IPS-18c (cell line): ENCODE data around the gene ARMC8.

Experiments
- H3K4me3 ChIP-seq: 2 replicates; pipeline ENCODE4 v1.7.0; 2013; ENCODE audit warnings: low read depth, mild to moderate bottlenecking, low read length, moderate library complexity; ENCODE audit not compliant: insufficient read depth
- H3K9me3 ChIP-seq: one replicate; pipeline ENCODE4 v1.6.1; 2013; ENCODE audit warnings: mild to moderate bottlenecking, low read length, moderate library complexity; ENCODE audit not compliant: control insufficient read depth, insufficient read depth

Gene ARMC8

GRCh38 chr3:138271189-138271794, 84.2 kb downstream of the ARMC8 start:
- H3K9me3 ChIP-seq: no peaks in the 10 kb centered on the region
- H3K4me3 ChIP-seq: no peak overlapping the region

- H3K4me3 ChIP-seq: no peak overlapping the region
- H3K9me3 ChIP-seq: peaks cover 2% of the 10 kb centered on the region
Observed at GRCh38 chr3:138281561-138281960, 94.5 kb downstream of the ARMC8 start.

- peaks cover 2% of the 10 kb centered on the region for H3K9me3 ChIP-seq
- H3K4me3 ChIP-seq: no peak overlapping the region
Observed at GRCh38 chr3:138282836-138283235, 95.7 kb downstream of the ARMC8 start.

GRCh38 chr3:138284079-138284478, 97.0 kb downstream of the ARMC8 start:
- peaks cover 2% of the 10 kb centered on the region for H3K9me3 ChIP-seq
- H3K4me3 ChIP-seq: no peak overlapping the region

- no peak overlapping the region for H3K4me3 ChIP-seq
Observed at GRCh38 chr3:138284957-138285477, 97.9 kb downstream of the ARMC8 start.

GRCh38 chr3:138289260-138289659, 102.2 kb downstream of the ARMC8 start:
- no peak overlapping the region for H3K4me3 ChIP-seq

More at GRCh38 chr3:138284957-138285477, 97.9 kb downstream of the ARMC8 start:
- H3K9me3 ChIP-seq: no peaks in the 10 kb centered on the region

GRCh38 chr3:138289701-138290100, 102.6 kb downstream of the ARMC8 start:
- no peaks in the 10 kb centered on the region for H3K9me3 ChIP-seq
- no peak overlapping the region for H3K4me3 ChIP-seq

More at GRCh38 chr3:138289260-138289659, 102.2 kb downstream of the ARMC8 start:
- H3K9me3 ChIP-seq: no peaks in the 10 kb centered on the region

- H3K9me3 ChIP-seq: no peaks in the 10 kb centered on the region
- H3K4me3 ChIP-seq: no peak overlapping the region
Observed at GRCh38 chr3:138296639-138297038, 109.5 kb downstream of the ARMC8 start.

GRCh38 chr3:138297059-138297607, 110.0 kb downstream of the ARMC8 start:
- no peak overlapping the region for H3K4me3 ChIP-seq

GRCh38 chr3:138297876-138298275, 110.8 kb downstream of the ARMC8 start:
- H3K9me3 ChIP-seq: no peaks in the 10 kb centered on the region
- H3K4me3 ChIP-seq: no peak overlapping the region

More at GRCh38 chr3:138297059-138297607, 110.0 kb downstream of the ARMC8 start:
- no peaks in the 10 kb centered on the region for H3K9me3 ChIP-seq

- H3K4me3 ChIP-seq: no peak overlapping the region
- no peaks in the 10 kb centered on the region for H3K9me3 ChIP-seq
Observed at GRCh38 chr3:138300647-138301046, 113.5 kb downstream of the ARMC8 start.

GRCh38 chr3:138303474-138303873, 116.4 kb downstream of the ARMC8 start:
- no peaks in the 10 kb centered on the region for H3K9me3 ChIP-seq
- no peak overlapping the region for H3K4me3 ChIP-seq

- Histone ChIP-seq H3K4me3 (no peak overlapping the region), H3K9me3 (no peaks in the 10 kb centered on the region)
Observed at GRCh38 chr3:138307899-138308298, 120.8 kb downstream of the ARMC8 start.

- H3K9me3 ChIP-seq: no peaks in the 10 kb centered on the region
- no peak overlapping the region for H3K4me3 ChIP-seq
Observed at GRCh38 chr3:138308783-138309182, 121.7 kb downstream of the ARMC8 start.

GRCh38 chr3:138310494-138310893, 123.4 kb downstream of the ARMC8 start:
- Histone ChIP-seq H3K4me3 (no peak overlapping the region), H3K9me3 (no peaks in the 10 kb centered on the region)

GRCh38 chr3:138314751-138315150, 127.7 kb downstream of the ARMC8 start:
- H3K4me3 ChIP-seq: no peak overlapping the region
- no peaks in the 10 kb centered on the region for H3K9me3 ChIP-seq

GRCh38 chr3:138317687-138318086, 130.6 kb downstream of the ARMC8 start:
- Histone ChIP-seq H3K4me3 (no peak overlapping the region), H3K9me3 (no peaks in the 10 kb centered on the region)

GRCh38 chr3:138323971-138324370, 136.9 kb downstream of the ARMC8 start:
- Histone ChIP-seq H3K9me3 (no peaks in the 10 kb centered on the region), H3K4me3 (no peak overlapping the region)

GRCh38 chr3:138325990-138326389, 138.9 kb downstream of the ARMC8 start:
- H3K4me3 ChIP-seq: no peak overlapping the region

More at GRCh38 chr3:138325990-138326389, 138.9 kb downstream of the ARMC8 start:
- no peaks in the 10 kb centered on the region for H3K9me3 ChIP-seq
